HFFc6 (cell line): Measurements from ENCODE around the gene PTPRD. TPM values are rescaled to one million over a fixed set of nuclear protein-coding genes. Genes with fewer than 3 reads are reported as not detected.

ENCODE experiments used
- DNase-seq: peaks from one replicate; pipeline ENCODE4 v3.0.0-alpha.2; 2018
- H3K27ac Mint-ChIP-seq: 2 replicates; pipeline ENCODE4 v1.8.0; 2020; ENCODE audit warnings: mild to moderate bottlenecking, mixed read lengths
- H3K27me3 Mint-ChIP-seq: 2 replicates; pipeline ENCODE4 v1.8.0; 2021; ENCODE audit warnings: mild to moderate bottlenecking, moderate library complexity, mixed read lengths; ENCODE audit not compliant: insufficient read depth
- H3K36me3 Mint-ChIP-seq: 2 replicates; pipeline ENCODE4 v1.8.0; 2021; ENCODE audit warnings: low read depth, mixed read lengths
- H3K4me1 Mint-ChIP-seq: 2 replicates; pipeline ENCODE4 v1.8.0; 2020; ENCODE audit warnings: low read depth, mixed read lengths
- H3K4me3 Mint-ChIP-seq: 2 replicates; pipeline ENCODE4 v1.8.0; 2020; ENCODE audit warnings: mild to moderate bottlenecking, moderate library complexity, mixed read lengths
- H3K9me3 Mint-ChIP-seq: 2 replicates; pipeline ENCODE4 v1.8.0; 2020; ENCODE audit warnings: mild to moderate bottlenecking, mixed read lengths
- total RNA-seq, 6 experiments: library from RNA; stranded (reverse); fragmentation: NEBNext Ultra II Directional; extraction: Animal tissue kit (Norgen Biotek cat#: 25700); gene quantifications; 2 replicates in 1 of 6; 3 replicates in 5 of 6; pipeline ENCODE4 v1.2.3, GENCODE V29; 2021
- TF ChIP-seq, protein P1 (sequence below): fragments of 200-600 bp; sonication (generic); IDR thresholded peaks from 2 replicates; pipeline ENCODE4 v1.5.0; 2021; ENCODE audit warnings: antibody characterized with exemption, mild to moderate bottlenecking

Gene PTPRD
- total RNA-seq, 6 experiments from 2014 or later, result not detected

DNA sequence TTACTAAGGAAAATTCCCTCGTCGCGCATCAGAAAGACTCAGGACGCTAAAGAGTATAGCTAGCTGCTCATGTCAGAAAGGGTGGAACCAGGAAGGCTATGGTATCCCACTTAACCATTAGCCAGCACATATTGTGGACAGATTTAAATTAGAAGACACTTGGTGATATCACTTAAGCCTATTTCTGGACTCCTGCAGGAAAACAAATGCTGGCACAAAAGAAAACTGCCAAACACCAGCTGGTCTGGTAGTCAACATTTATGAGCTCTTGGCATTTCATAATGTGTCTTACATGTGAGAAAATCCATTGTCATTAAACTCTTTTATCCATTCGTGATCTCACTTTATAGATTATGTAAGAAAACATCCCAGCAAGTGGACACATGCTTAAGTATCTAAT, 377.4 kb downstream of the PTPRD start:
- TF ChIP-seq, protein P1, sequence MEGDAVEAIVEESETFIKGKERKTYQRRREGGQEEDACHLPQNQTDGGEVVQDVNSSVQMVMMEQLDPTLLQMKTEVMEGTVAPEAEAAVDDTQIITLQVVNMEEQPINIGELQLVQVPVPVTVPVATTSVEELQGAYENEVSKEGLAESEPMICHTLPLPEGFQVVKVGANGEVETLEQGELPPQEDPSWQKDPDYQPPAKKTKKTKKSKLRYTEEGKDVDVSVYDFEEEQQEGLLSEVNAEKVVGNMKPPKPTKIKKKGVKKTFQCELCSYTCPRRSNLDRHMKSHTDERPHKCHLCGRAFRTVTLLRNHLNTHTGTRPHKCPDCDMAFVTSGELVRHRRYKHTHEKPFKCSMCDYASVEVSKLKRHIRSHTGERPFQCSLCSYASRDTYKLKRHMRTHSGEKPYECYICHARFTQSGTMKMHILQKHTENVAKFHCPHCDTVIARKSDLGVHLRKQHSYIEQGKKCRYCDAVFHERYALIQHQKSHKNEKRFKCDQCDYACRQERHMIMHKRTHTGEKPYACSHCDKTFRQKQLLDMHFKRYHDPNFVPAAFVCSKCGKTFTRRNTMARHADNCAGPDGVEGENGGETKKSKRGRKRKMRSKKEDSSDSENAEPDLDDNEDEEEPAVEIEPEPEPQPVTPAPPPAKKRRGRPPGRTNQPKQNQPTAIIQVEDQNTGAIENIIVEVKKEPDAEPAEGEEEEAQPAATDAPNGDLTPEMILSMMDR, result no peak
- Mint-ChIP-seq H3K4me1 (no peaks in the 10 kb centered on the region; the same call in 1 of the 2 replicates), H3K9me3 (peaks cover 4% of the 10 kb centered on the region), H3K27ac (no peak overlapping the region), H3K27me3 (no peaks in the 10 kb centered on the region; the same call in 1 of the 2 replicates), H3K36me3 (no peaks in the 10 kb centered on the region), H3K4me3 (no peak overlapping the region)
- DNase-seq, result no peak

DNA sequence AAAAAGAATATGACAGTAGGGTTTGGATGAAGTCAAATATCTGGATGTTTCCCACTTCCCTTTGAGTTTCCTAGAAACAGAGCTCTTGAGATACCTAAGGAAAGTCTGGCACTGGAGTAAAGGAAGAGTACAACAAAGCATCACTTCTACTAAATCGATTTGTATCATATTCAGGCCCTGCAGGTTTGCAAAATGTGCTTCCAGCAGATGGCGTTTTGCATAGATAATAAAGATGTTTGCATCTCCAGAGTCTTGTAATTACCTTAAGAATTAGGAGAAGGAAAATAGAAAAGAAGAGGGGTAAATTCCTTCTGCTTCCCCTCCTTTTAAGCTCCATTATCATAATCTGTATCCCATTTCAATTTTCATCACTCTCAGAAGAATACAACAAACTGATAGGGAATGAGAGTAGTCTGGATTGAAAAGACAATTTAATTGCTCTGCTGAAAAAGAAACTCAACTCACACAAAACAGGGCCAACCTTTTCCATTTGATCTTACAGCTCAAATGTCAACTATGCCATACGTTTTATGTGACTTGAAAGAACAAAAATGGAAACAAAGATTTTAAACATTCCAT, 380.4 kb downstream of the PTPRD start:
- H3K27me3 Mint-ChIP-seq, result no peaks in the 10 kb centered on the region; the same call in 1 of the 2 replicates
- DNase-seq, result no peak

GRCh38 chr9:10230512-10230911, 382.3 kb downstream of the PTPRD start:
- no peak overlapping the region for H3K27ac Mint-ChIP-seq
- H3K36me3 Mint-ChIP-seq, result no peaks in the 10 kb centered on the region
- TF ChIP-seq, protein P1, result no peak
- H3K27me3 Mint-ChIP-seq, result no peaks in the 10 kb centered on the region; the same call in 1 of the 2 replicates
- no peaks in the 10 kb centered on the region for H3K4me1 Mint-ChIP-seq
- H3K9me3 Mint-ChIP-seq, result peaks cover 9% of the 10 kb centered on the region
- H3K4me3 Mint-ChIP-seq, result no peak overlapping the region
- DNase-seq, result no peak

More for the DNA sequence above, 380.4 kb downstream of the PTPRD start:
- Mint-ChIP-seq H3K4me3 (no peak overlapping the region), H3K27ac (no peak overlapping the region), H3K4me1 (no peaks in the 10 kb centered on the region), H3K9me3 (peaks cover 4% of the 10 kb centered on the region), H3K36me3 (no peaks in the 10 kb centered on the region)
- TF ChIP-seq, protein P1, result peak; percentile 55; the same call in 1 of the 2 replicates

GRCh38 chr9:10228082-10228481, 384.7 kb downstream of the PTPRD start:
- DNase-seq, result no peak
- Mint-ChIP-seq H3K27ac (no peak overlapping the region), H3K27me3 (no peaks in the 10 kb centered on the region; the same call in 1 of the 2 replicates), H3K4me1 (no peaks in the 10 kb centered on the region), H3K9me3 (peaks cover 5% of the 10 kb centered on the region), H3K4me3 (no peak overlapping the region), H3K36me3 (no peaks in the 10 kb centered on the region)
- TF ChIP-seq, protein P1, result no peak

DNA sequence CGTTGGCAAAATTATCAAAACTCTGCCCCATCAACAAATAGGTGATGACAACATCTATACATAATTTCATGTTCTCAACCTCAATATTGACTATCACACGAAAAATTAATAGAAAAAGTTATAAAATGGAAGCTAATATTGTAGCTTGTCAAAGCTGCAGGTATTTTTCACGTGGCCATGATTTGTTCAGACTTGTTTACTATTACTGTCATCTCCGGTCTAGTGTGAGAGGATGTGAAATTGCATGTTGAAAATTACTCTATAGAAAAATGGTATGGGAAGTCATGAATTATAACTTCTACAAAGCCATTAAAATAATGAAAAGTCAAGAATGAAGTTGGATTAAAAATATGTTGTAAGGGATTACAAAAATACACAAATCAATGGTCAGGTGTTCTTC, 385.8 kb downstream of the PTPRD start:
- TF ChIP-seq, protein P1, result no peak
- H3K4me3 Mint-ChIP-seq, result no peak overlapping the region
- no peak for DNase-seq
- H3K9me3 Mint-ChIP-seq, result peaks cover 5% of the 10 kb centered on the region
- H3K4me1 Mint-ChIP-seq, result no peaks in the 10 kb centered on the region
- H3K36me3 Mint-ChIP-seq, result no peaks in the 10 kb centered on the region
- no peak overlapping the region for H3K27ac Mint-ChIP-seq
- H3K27me3 Mint-ChIP-seq, result no peaks in the 10 kb centered on the region; the same call in 1 of the 2 replicates
